Adipocyte (in vitro differentiated cells): ENCODE measurements around the gene PARK7.

Experiments used
- DNase-seq: peaks from one replicate; pipeline ENCODE4 v3.0.0-alpha.2; 2015; ENCODE audit warnings: low read depth
- H3K27me3 ChIP-seq: replicated peaks from 2 replicates; pipeline ENCODE4 v1.7.0; 2013; ENCODE audit warnings: mild to moderate bottlenecking, low read length, moderate library complexity; ENCODE audit not compliant: control insufficient read depth, insufficient read depth
- H3K36me3 ChIP-seq: 2 replicates; pipeline ENCODE4 v1.7.0; 2013; ENCODE audit warnings: low read length, mild to moderate bottlenecking, moderate library complexity; ENCODE audit not compliant: control insufficient read depth, insufficient read depth, severe bottlenecking
- H3K4me1 ChIP-seq: 2 replicates; pipeline ENCODE4 v1.7.0; 2013; ENCODE audit warnings: mild to moderate bottlenecking, low read length, moderate library complexity; ENCODE audit not compliant: control insufficient read depth, insufficient read depth
- H3K4me3 ChIP-seq: 2 replicates; pipeline ENCODE4 v1.7.0; 2013; ENCODE audit warnings: mild to moderate bottlenecking, low read length, moderate library complexity
- H3K9ac ChIP-seq: 2 replicates; pipeline ENCODE4 v1.7.0; 2013; ENCODE audit warnings: mild to moderate bottlenecking, low read length, moderate library complexity
- H3K9me3 ChIP-seq: 2 replicates; pipeline ENCODE4 v1.7.0; 2013; ENCODE audit warnings: mild to moderate bottlenecking, low read length, moderate library complexity; ENCODE audit not compliant: control insufficient read depth

PARK7 gene

DNA sequence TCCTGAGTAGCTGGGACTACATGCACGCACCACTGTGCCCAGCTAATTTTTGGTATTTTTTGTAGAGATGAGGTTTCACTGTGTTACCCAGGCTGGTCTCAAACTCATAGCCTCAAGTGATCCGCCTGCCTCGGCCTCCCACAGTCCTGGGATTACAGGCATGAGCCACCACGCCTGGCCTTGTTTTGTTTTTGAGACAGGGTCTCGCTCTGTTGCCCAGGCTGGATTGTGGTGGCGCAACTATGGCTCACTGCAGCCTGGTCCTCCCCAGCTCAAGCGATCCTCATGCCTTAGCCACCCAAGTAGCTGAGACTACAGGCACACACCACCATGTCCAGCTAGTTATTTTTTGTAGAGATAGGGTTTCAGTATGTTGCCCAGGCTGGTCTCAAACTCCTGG, 26.0 kb downstream of the PARK7 start:
- no peak overlapping the region for H3K4me3 ChIP-seq
- DNase-seq: no peak
- H3K36me3 ChIP-seq: peaks cover 42% of the 10 kb centered on the region

DNA sequence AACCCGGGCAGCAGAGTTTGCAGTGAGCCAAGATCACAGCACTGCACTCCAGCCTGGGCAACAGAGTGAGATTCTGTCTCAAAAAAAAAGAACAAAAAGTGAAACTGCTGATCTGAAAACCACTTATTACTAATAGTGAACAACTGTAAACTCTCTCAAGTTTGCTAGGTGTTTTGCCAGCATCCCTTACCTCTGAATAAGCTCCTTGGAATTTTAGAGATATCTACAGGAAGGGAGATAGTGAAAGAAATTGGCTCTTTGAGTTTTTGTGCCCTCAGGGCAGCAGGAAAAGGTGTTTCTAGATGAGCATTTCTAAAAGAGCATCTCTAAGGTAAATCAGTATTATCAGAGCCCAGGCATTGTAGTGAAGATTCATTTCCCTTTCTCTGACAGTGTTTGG, 27.1 kb downstream of the PARK7 start:
- H3K27me3 ChIP-seq: no peaks in the 10 kb centered on the region
- H3K9me3 ChIP-seq: no peaks in the 10 kb centered on the region
- peaks cover 31% of the 10 kb centered on the region for H3K36me3 ChIP-seq
- peak overlapping the region; percentile 43 for H3K9ac ChIP-seq
- DNase-seq: no peak
- H3K4me3 ChIP-seq: no peak overlapping the region
- peaks cover 22% of the 10 kb centered on the region for H3K4me1 ChIP-seq

More for the DNA sequence above, 26.0 kb downstream of the PARK7 start:
- no peak overlapping the region for H3K9ac ChIP-seq
- no peaks in the 10 kb centered on the region for H3K9me3 ChIP-seq
- H3K4me1 ChIP-seq: peaks cover 25% of the 10 kb centered on the region
- H3K27me3 ChIP-seq: no peaks in the 10 kb centered on the region

DNA sequence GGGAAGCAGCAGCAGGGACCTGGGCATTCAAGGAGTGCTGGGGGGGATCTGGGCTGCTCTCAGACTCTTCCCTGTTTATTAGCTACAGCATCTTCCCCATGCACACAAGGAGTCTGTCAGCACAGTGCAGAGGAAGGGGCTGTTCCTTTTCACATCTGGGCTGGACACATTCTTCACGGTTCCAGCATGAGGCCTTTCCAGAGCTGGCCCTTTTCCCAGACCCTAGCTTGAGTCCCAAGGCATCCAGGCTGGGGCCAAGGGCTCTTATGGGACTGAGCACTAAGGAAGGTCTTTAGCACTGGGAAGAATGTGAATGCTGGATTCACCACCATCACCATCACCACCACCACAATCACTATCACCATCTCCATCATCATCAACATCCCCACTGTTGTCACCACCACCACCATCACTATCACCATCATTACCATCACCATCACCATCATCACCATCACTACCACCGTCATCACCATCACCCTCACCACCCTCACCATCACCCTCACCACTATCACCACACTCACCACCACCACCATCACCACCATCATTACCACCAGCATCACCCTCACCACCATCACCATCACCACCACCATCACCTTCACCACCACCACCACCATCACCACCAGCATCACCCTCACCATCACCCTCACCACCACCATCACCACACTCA, 28.4 kb downstream of the PARK7 start:
- Histone ChIP-seq H3K4me3 (no peak overlapping the region), H3K27me3 (no peaks in the 10 kb centered on the region), H3K4me1 (peaks cover 25% of the 10 kb centered on the region), H3K9me3 (no peaks in the 10 kb centered on the region), H3K9ac (no peak overlapping the region), H3K36me3 (peaks cover 18% of the 10 kb centered on the region)
- DNase-seq: peak; percentile 53

GRCh38 chr1:7991504-7992440, 30.3 kb downstream of the PARK7 start:
- Histone ChIP-seq H3K36me3 (no peaks in the 10 kb centered on the region), H3K4me3 (no peak overlapping the region), H3K9me3 (no peaks in the 10 kb centered on the region), H3K9ac (no peak overlapping the region), H3K27me3 (no peaks in the 10 kb centered on the region), H3K4me1 (peaks cover 25% of the 10 kb centered on the region)
- DNase-seq: no peak

- Histone ChIP-seq H3K36me3 (no peaks in the 10 kb centered on the region), H3K9me3 (no peaks in the 10 kb centered on the region), H3K4me3 (no peak overlapping the region), H3K4me1 (peaks cover 25% of the 10 kb centered on the region), H3K27me3 (no peaks in the 10 kb centered on the region), H3K9ac (no peak overlapping the region)
- DNase-seq: peak; percentile 22
These were observed 31.4 kb downstream of the PARK7 start for GRCh38 chr1:7992885-7993284.

DNA sequence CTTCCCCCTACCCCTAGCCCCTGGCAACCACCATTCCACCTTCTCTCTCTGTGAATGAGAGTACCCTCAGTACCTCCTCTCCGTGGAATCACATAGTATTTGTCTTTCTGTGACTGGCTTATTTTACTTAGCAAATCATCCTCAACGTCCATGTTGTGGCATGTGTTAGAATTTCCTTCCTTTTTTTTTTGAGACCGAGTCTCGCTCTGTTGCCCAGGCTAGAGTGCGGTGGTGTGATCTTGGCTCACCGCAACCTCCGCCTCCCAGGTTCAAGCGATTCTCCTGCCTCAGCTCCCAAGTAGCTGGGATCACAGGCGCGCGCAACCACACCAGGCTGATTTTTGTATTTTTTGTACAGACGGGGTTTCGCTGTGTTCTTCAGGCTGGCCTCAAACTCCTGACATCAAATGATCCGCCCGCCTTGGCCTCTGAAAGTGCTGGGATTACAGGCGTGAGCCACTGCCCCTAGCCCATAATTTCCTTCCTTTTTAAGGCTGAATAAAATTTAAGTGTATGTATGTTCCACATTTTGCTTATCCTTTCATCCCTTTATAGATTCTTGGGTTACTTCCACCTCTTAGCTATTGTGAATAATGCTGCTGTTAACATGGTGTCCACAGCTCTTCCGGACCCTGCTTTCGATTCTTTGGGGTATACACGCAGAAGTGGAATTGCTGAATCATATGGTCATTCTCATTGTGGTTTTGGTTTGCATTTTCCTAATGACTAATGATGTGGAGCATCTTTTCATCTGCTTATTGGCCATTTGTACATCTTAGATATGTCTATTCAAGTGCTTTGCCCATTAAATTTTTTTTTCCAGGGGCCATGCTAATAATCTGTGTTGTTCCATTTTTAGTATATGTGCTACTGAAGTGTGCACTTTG, 32.3 kb downstream of the PARK7 start:
- H3K4me3 ChIP-seq: no peak overlapping the region
- H3K27me3 ChIP-seq: no peaks in the 10 kb centered on the region
- H3K4me1 ChIP-seq: peaks cover 21% of the 10 kb centered on the region
- H3K36me3 ChIP-seq: no peaks in the 10 kb centered on the region
- no peak overlapping the region for H3K9ac ChIP-seq
- DNase-seq: peak; percentile 16
- H3K9me3 ChIP-seq: no peaks in the 10 kb centered on the region

GRCh38 chr1:7994827-7995226, 33.3 kb downstream of the PARK7 start:
- Histone ChIP-seq H3K9ac (no peak overlapping the region), H3K4me3 (no peak overlapping the region), H3K36me3 (no peaks in the 10 kb centered on the region), H3K27me3 (no peaks in the 10 kb centered on the region), H3K9me3 (no peaks in the 10 kb centered on the region), H3K4me1 (peaks cover 11% of the 10 kb centered on the region)
- DNase-seq: no peak

DNA sequence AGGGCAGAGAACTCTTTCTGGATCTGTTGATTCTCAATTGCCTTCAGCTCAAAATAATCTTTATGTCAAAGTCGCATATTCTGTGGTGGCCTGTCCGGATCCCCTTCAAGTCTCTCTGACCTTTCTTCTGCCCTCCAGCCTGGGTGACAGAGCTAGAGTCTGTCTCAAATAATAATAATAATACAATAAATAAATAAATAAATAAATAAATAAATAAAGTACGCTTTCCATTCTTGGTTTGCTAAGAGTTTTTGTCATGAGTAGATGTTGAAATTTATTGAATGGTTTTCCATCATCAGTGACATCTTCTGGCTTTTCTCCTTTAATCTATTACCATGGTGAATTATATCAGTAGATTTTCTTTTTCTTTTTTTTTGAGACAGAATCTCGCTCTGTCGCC, 33.9 kb downstream of the PARK7 start:
- H3K27me3 ChIP-seq: no peaks in the 10 kb centered on the region
- no peak overlapping the region for H3K9ac ChIP-seq
- H3K9me3 ChIP-seq: no peaks in the 10 kb centered on the region
- no peak for DNase-seq
- H3K36me3 ChIP-seq: no peaks in the 10 kb centered on the region
- peaks cover 8% of the 10 kb centered on the region for H3K4me1 ChIP-seq
- no peak overlapping the region for H3K4me3 ChIP-seq

DNA sequence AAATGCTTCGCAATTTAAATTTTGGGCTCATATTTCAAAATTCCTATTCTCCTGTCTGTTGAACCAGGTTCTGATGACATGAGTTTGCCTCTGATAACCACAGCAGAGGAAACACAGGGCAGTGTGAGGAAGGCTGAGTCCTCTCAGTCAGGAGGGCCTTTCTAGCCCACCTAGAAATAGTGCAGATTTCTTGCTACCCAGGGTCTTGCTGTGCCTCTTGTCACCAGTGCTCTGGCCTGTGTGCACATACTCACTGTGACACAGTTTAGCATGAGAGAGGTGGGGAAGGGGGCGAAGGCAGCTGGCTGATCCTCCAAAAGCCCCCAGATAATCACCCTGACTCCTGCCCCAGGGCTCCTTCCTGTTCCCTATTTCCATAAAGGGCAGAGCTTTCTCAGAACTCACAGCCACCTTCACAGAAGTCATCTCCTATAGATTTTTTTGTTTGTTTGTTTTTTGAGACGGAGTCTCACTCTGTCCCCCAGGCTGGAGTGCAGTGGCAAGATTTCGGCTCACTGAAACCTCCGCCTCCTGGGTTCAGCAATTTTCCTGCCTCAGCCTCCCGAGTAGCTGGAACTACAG, 40.9 kb downstream of the PARK7 start:
- H3K36me3 ChIP-seq: no peaks in the 10 kb centered on the region
- DNase-seq: peak; percentile 7
- H3K27me3 ChIP-seq: no peaks in the 10 kb centered on the region
- H3K9ac ChIP-seq: peak overlapping the region; percentile 35
- peaks cover 44% of the 10 kb centered on the region for H3K4me1 ChIP-seq
- no peak overlapping the region for H3K4me3 ChIP-seq
- no peaks in the 10 kb centered on the region for H3K9me3 ChIP-seq

- H3K27me3 ChIP-seq: no peaks in the 10 kb centered on the region
- no peak overlapping the region for H3K4me3 ChIP-seq
- peak overlapping the region; percentile 88 for H3K9ac ChIP-seq
- DNase-seq: peak; percentile 28
- no peaks in the 10 kb centered on the region for H3K9me3 ChIP-seq
- no peaks in the 10 kb centered on the region for H3K36me3 ChIP-seq
- peaks cover 47% of the 10 kb centered on the region for H3K4me1 ChIP-seq
These were observed 41.4 kb downstream of the PARK7 start for GRCh38 chr1:8002921-8003320.
